Measurements from ENCODE around the gene SRP19. TPM values are rescaled to one million over a fixed set of nuclear protein-coding genes. Genes with fewer than 3 reads are reported as not detected.
"Not testable (repeated sequence)": the region's sequence is repeated elsewhere in the genome, so short reads cannot be mapped to it uniquely, and the experiment has no call there.

Gene SRP19
- total and polyA plus RNA-seq, 7 experiments from 2014 or later: 34.2 to 115 (median 44.0) TPM

DNA sequence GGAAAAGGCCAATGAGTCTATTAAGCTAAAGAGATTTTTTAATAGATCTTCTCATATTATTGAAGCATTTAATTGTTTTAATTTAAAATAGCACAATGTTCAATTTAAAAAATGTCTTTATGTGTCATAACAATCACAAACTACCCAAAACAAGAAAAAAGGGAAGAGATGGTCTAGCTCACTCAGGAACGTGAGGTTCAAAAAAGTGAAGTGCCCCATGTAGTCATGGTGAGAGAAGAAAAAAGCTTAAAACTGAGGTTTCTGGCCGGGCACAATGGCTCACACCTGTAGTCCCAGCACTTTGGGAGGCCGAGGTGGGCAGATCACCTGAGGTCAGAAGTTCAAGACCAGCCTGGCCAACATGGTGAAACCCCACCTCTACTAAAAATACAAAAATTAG, 43.9 kb downstream of the SRP19 start:
- intact Hi-C loops (cut with micrococcal nuclease); POLR2A ChIA-PET: not testable (repeated sequence)

GRCh38 chr5:112906637-112907036, 45.5 kb downstream of the SRP19 start:
- peaks cover 0 to 15% (median 0%) of the 10 kb centered on the region in 3 experiments for H3K36me3 ChIP-seq (ENCODE audit: control insufficient read depth in 2 of 3, insufficient read depth in 3 of 3, low read length in 3 of 3)
- POLR2A ChIA-PET: no interaction called here
- Mint-ChIP-seq H3K9me3 (no peaks in the 10 kb centered on the region), H3K36me3 (peaks cover 0 to 36% (median 14%) of the 10 kb centered on the region in 5 donors), H3K27me3 (no peaks in the 10 kb centered on the region), H3K4me3 (no peak overlapping the region), H3K27ac (peak overlapping the region in 3 of 9 donors; percentile 33 to 52 (median 42)), H3K4me1 (peaks cover 0 to 31% (median 13%) of the 10 kb centered on the region in 7 donors)
- ATAC-seq (no peak), DNase-seq (no peak)
- intact Hi-C loops (cut with micrococcal nuclease): no loop called here
- no peak overlapping the region for H3K27ac ChIP-seq (ENCODE audit: low read depth, low read length)
- no peaks in the 10 kb centered on the region for H3K4me1 ChIP-seq (ENCODE audit: control insufficient read depth in 2 of 2, insufficient read depth in 2 of 2, low read length in 2 of 2)
- no peak overlapping the region for H3K4me3 ChIP-seq (ENCODE audit: low read length)
- no peaks in the 10 kb centered on the region for H3K9me3 ChIP-seq (ENCODE audit: control insufficient read depth in 2 of 3, low read length in 3 of 3)
- H3K27me3 ChIP-seq (ENCODE audit: control insufficient read depth in 2 of 2, insufficient read depth in 2 of 2, low read length in 2 of 2): no peaks in the 10 kb centered on the region
- CTCF ChIA-PET: no interaction called here

More for the DNA sequence above, 43.9 kb downstream of the SRP19 start:
- H3K4me1 ChIP-seq (ENCODE audit: control insufficient read depth in 2 of 2, insufficient read depth in 2 of 2, low read length in 2 of 2); H3K9me3 Mint-ChIP-seq; H3K27me3 ChIP-seq (ENCODE audit: control insufficient read depth in 2 of 2, insufficient read depth in 2 of 2, low read length in 2 of 2); H3K27ac ChIP-seq (ENCODE audit: low read depth, low read length); H3K27ac Mint-ChIP-seq; DNase-seq; CTCF ChIA-PET; H3K4me3 ChIP-seq (ENCODE audit: low read length); ATAC-seq; H3K4me3 Mint-ChIP-seq; H3K27me3 Mint-ChIP-seq; H3K9me3 ChIP-seq (ENCODE audit: control insufficient read depth in 2 of 3, low read length in 3 of 3): not testable (repeated sequence)
- peaks cover 7 to 36% (median 14%) of the 10 kb centered on the region in 5 donors for H3K36me3 Mint-ChIP-seq
- peaks cover 0 to 15% (median 0%) of the 10 kb centered on the region in 3 experiments for H3K36me3 ChIP-seq (ENCODE audit: control insufficient read depth in 2 of 3, insufficient read depth in 3 of 3, low read length in 3 of 3)
- H3K4me1 Mint-ChIP-seq: peaks cover 0 to 22% (median 13%) of the 10 kb centered on the region in 7 donors

DNA sequence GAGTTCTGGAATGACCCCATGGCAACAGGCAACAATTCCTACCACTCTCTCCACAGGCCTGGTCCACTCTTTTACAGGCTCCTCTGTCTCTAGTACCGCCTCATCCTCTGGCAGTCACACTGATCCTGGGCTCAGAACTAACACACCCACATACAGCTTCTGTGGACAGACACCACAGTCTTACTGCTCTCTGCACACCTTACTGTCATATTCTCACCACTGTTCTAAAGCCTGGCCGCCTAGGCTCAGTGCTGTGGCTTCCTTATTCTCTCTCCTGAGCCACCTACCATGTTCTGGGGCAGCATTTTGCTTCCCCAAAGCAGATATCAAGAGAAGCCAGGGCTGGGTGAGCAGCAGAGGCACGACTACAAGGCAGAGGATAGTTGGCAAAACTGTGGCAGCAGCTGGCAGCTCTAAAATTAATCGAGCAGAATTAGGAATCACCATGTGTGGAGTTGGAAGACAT, 46.1 kb downstream of the SRP19 start:
- H3K4me3 Mint-ChIP-seq: no peak overlapping the region
- H3K36me3 Mint-ChIP-seq: peaks cover 0 to 39% (median 14%) of the 10 kb centered on the region in 5 donors
- ATAC-seq: no peak
- intact Hi-C loops (cut with micrococcal nuclease): no loop called here
- Histone ChIP-seq H3K27me3 (ENCODE audit: control insufficient read depth in 2 of 2, insufficient read depth in 2 of 2, low read length in 2 of 2) (no peaks in the 10 kb centered on the region), H3K4me3 (ENCODE audit: low read length) (no peak overlapping the region), H3K9me3 (ENCODE audit: control insufficient read depth in 2 of 3, low read length in 3 of 3) (no peaks in the 10 kb centered on the region), H3K27ac (ENCODE audit: low read depth, low read length) (no peak overlapping the region), H3K4me1 (ENCODE audit: control insufficient read depth in 2 of 2, insufficient read depth in 2 of 2, low read length in 2 of 2) (no peaks in the 10 kb centered on the region), H3K36me3 (ENCODE audit: control insufficient read depth in 2 of 3, insufficient read depth in 3 of 3, low read length in 3 of 3) (peaks cover 0 to 12% (median 0%) of the 10 kb centered on the region in 3 experiments)
- H3K27ac Mint-ChIP-seq: peak overlapping the region in 5 of 9 donors; percentile 2 to 54 (median 33)
- peaks cover 0 to 35% (median 13%) of the 10 kb centered on the region in 7 donors for H3K4me1 Mint-ChIP-seq
- no peaks in the 10 kb centered on the region for H3K27me3 Mint-ChIP-seq
- no peaks in the 10 kb centered on the region for H3K9me3 Mint-ChIP-seq
- ChIA-PET POLR2A (no interaction called here), CTCF (no interaction called here)
- DNase-seq: no peak

- H3K4me1 ChIP-seq (ENCODE audit: control insufficient read depth in 2 of 2, insufficient read depth in 2 of 2, low read length in 2 of 2): no peaks in the 10 kb centered on the region
- no peak overlapping the region for H3K4me3 Mint-ChIP-seq
- intact Hi-C loops (cut with micrococcal nuclease): no loop called here
- H3K9me3 ChIP-seq (ENCODE audit: control insufficient read depth in 2 of 3, low read length in 3 of 3): no peaks in the 10 kb centered on the region
- ATAC-seq: no peak
- no peak for DNase-seq
- peaks cover 10 to 39% (median 20%) of the 10 kb centered on the region in 7 donors for H3K4me1 Mint-ChIP-seq
- H3K4me3 ChIP-seq (ENCODE audit: low read length): no peak overlapping the region
- no peaks in the 10 kb centered on the region for H3K27me3 Mint-ChIP-seq
- no peak overlapping the region for H3K27ac ChIP-seq (ENCODE audit: low read depth, low read length)
- no peaks in the 10 kb centered on the region for H3K9me3 Mint-ChIP-seq
- H3K27ac Mint-ChIP-seq: peak overlapping the region in 1 of 9 donors; percentile 32
- no peaks in the 10 kb centered on the region for H3K27me3 ChIP-seq (ENCODE audit: control insufficient read depth in 2 of 2, insufficient read depth in 2 of 2, low read length in 2 of 2)
- ChIA-PET POLR2A (interaction anchor here (0.6 to 2.0 kb wide), 3 partner anchors 13 to 616 kb away, joined by 3 to 6 read pairs (median 4); partner anchors contain the start of gene REEP5), CTCF (interaction anchor here (0.6 kb wide), 1 partner anchor 17 kb away, joined by 3 read pairs; no protein-coding TSS in a partner anchor)
- peaks cover 0 to 48% (median 21%) of the 10 kb centered on the region in 5 donors for H3K36me3 Mint-ChIP-seq
- peaks cover 0 to 8% (median 0%) of the 10 kb centered on the region in 3 experiments for H3K36me3 ChIP-seq (ENCODE audit: control insufficient read depth in 2 of 3, insufficient read depth in 3 of 3, low read length in 3 of 3)
These were observed 47.8 kb downstream of the SRP19 start for GRCh38 chr5:112908854-112909253.

- ChIA-PET CTCF (no interaction called here), POLR2A (interaction anchor here (0.8 to 2.0 kb wide), 2 partner anchors 10 to 11 kb away, joined by 3 to 6 read pairs; partner anchors contain the start of gene REEP5)
- Histone ChIP-seq H3K9me3 (ENCODE audit: control insufficient read depth in 2 of 3, low read length in 3 of 3) (no peaks in the 10 kb centered on the region), H3K4me3 (ENCODE audit: low read length) (no peak overlapping the region), H3K36me3 (ENCODE audit: control insufficient read depth in 2 of 3, insufficient read depth in 3 of 3, low read length in 3 of 3) (peaks cover 0 to 8% (median 0%) of the 10 kb centered on the region in 3 experiments), H3K27me3 (ENCODE audit: control insufficient read depth in 2 of 2, insufficient read depth in 2 of 2, low read length in 2 of 2) (no peaks in the 10 kb centered on the region), H3K4me1 (ENCODE audit: control insufficient read depth in 2 of 2, insufficient read depth in 2 of 2, low read length in 2 of 2) (no peaks in the 10 kb centered on the region), H3K27ac (ENCODE audit: low read depth, low read length) (no peak overlapping the region)
- intact Hi-C loops (cut with micrococcal nuclease): no loop called here
- no peak for ATAC-seq
- Mint-ChIP-seq H3K9me3 (no peaks in the 10 kb centered on the region), H3K36me3 (peaks cover 0 to 60% (median 26%) of the 10 kb centered on the region in 5 donors), H3K27me3 (no peaks in the 10 kb centered on the region), H3K4me1 (peaks cover 11 to 48% (median 34%) of the 10 kb centered on the region in 7 donors), H3K4me3 (no peak overlapping the region), H3K27ac (peak overlapping the region in 1 of 9 donors; percentile 30)
- DNase-seq: no peak
These were observed 49.4 kb downstream of the SRP19 start for GRCh38 chr5:112910529-112910928.

DNA sequence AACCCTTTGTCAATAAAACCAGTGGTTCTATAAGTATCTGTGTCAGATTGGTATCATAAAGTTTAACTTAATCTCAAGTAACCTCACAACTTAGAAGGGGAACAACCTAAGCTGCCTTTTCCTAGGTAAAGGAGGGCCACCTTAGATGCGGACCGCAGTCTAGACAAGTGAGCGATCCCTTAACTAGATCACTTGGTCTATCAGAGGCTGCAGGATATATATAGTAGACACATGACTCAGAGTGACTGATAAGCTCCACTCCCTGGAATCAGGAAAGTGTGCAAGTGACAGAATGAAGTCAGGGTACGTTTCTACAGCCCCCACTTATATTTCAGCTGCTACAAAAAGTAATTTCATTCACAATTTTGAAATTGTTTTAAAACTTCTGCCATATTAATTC, 53.5 kb downstream of the SRP19 start:
- Histone ChIP-seq H3K9me3 (ENCODE audit: control insufficient read depth in 2 of 3, low read length in 3 of 3) (no peaks in the 10 kb centered on the region), H3K27me3 (ENCODE audit: control insufficient read depth in 2 of 2, insufficient read depth in 2 of 2, low read length in 2 of 2) (no peaks in the 10 kb centered on the region), H3K4me3 (ENCODE audit: low read length) (no peak overlapping the region), H3K27ac (ENCODE audit: low read depth, low read length) (no peak overlapping the region), H3K36me3 (ENCODE audit: control insufficient read depth in 2 of 3, insufficient read depth in 3 of 3, low read length in 3 of 3) (peaks cover 0 to 8% (median 0%) of the 10 kb centered on the region in 3 experiments), H3K4me1 (ENCODE audit: control insufficient read depth in 2 of 2, insufficient read depth in 2 of 2, low read length in 2 of 2) (peaks cover 24 to 30% of the 10 kb centered on the region in 2 donors)
- no peaks in the 10 kb centered on the region for H3K9me3 Mint-ChIP-seq
- H3K4me1 Mint-ChIP-seq: peaks cover 47 to 71% (median 66%) of the 10 kb centered on the region in 7 donors
- no peak overlapping the region for H3K27ac Mint-ChIP-seq
- intact Hi-C loops (cut with micrococcal nuclease): no loop called here
- CTCF ChIA-PET: no interaction called here
- peaks cover 3 to 62% (median 47%) of the 10 kb centered on the region in 5 donors for H3K36me3 Mint-ChIP-seq
- no peak for ATAC-seq
- DNase-seq: no peak
- no peak overlapping the region for H3K4me3 Mint-ChIP-seq
- no peaks in the 10 kb centered on the region for H3K27me3 Mint-ChIP-seq
- POLR2A ChIA-PET: no interaction called here
